Measurements from ENCODE around the gene CFHR1.
"Not testable (repeated sequence)": the region's sequence is repeated elsewhere in the genome, so short reads cannot be mapped to it uniquely, and the experiment has no call there.

Gene CFHR1

GRCh38 chr1:196819531-196819930, at the start of gene CFHR1:
Gene CFHR1 (plus strand): TSS chr1:196819731. CDS start chr1:196819845, 114 bp downstream.
- DNase-seq, result not testable (repeated sequence)

- not testable (repeated sequence) for DNase-seq
Observed at GRCh38 chr1:196769823-196770222, 49.7 kb upstream of the CFHR1 start.

GRCh38 chr1:196773713-196774112, 45.8 kb upstream of the CFHR1 start:
- no peak for DNase-seq

- DNase-seq, result no peak
Observed at GRCh38 chr1:196774175-196774574, 45.4 kb upstream of the CFHR1 start.

GRCh38 chr1:196774603-196775002, 44.9 kb upstream of the CFHR1 start, which contains the start of gene CFHR3:
Gene CFHR3 (plus strand): TSS chr1:196774840. CDS start chr1:196774887, 47 bp downstream.
- DNase-seq, result no peak

DNA sequence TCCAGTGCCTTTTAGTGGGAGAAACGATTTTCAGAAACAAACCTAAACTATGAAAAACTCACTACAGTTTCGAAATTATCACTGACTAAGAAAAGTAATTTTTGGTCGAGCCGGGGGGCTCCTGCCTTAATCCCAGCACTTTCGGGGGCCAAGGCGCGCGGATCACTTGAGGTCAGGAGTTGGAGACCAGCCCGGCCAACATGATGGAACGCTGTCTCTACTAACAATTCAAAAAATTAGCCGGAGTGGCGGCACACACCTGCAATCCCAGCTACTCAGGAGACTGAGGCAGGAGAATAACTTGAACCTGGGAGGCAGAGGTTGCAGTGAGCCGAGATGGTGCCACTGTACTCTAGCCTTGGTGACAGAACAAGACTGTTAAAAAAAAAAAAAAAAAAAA, 41.9 kb upstream of the CFHR1 start:
- no peak for DNase-seq

GRCh38 chr1:196779093-196779492, 40.4 kb upstream of the CFHR1 start:
- DNase-seq, result no peak

- not testable (repeated sequence) for DNase-seq
Observed at GRCh38 chr1:196791252-196791651, 28.3 kb upstream of the CFHR1 start.

DNA sequence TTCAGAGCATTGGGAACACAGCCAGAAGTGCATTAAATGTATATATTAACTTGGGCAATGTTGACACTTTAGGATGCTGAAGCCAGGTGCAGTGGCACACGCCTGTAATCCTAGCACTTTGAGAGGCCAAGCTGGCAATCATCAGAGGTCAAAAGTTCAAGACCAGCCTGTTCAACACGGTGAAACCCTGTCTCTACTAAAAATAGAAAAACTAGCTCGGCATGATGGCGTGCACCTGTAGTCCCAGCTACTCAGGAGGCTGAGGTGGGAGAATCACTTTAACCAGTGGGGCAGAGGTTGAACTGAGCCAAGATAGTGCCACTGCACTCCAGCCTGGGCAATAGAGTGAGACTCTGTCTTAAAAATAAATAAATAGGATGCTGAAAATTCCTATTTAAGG, 25.4 kb upstream of the CFHR1 start:
- DNase-seq, result not testable (repeated sequence)

DNA sequence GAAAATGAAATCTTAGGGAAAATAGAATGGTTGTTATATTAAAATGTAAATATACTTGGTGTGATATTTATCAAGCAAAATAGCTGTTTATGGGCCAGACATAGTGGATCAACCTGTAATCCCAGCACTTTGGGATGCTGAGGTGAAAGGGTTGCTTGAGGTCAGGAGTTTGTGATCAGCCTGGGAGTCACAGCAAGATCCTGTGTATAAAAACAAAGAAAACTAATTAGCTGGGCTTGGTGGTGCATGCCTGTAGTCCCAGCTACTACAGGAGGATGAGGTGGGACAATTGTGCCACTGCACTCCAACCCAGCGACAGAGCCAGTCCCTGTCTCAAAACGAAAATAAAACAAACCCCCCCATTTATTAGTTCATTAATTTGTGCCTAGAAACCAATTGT, 21.6 kb upstream of the CFHR1 start:
- no peak for DNase-seq

- DNase-seq, result not testable (repeated sequence)
Observed at GRCh38 chr1:196801920-196802319, 17.6 kb upstream of the CFHR1 start.

DNA sequence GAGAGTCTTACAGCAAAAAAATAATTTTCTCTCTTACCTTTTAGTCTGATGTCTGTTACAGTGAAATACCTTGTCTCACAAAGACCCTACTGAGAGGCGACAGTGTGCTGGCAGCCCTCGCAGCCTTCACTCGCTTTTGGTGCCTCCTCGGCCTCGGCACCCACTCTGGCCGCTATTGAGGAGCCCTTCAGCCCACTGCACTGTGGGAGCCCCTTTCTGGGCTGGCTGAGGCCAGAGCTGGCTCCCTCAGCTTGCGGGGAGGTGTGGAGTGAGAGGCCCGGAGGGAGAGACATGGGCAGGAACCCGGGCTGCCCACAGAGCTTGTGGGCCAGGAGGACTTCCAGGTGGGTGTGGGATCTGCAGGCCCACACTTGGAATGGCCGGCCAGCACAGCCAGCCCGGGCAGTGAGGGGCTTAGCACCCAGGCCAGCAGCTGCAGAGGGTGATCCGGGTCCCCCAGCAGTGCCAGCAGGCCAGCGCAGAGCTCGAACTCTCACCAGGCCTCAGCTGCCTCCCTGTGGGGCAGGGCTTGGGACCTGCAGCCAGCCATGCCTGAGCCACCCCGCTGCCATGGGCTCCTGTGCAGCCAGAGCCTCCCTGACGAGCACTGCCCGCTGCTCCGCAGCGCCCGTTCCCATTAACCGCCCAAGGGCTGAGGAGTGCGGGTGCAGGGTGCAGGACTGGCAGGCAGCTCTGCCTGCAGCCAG, 10.8 kb upstream of the CFHR1 start:
- DNase-seq, result no peak

DNA sequence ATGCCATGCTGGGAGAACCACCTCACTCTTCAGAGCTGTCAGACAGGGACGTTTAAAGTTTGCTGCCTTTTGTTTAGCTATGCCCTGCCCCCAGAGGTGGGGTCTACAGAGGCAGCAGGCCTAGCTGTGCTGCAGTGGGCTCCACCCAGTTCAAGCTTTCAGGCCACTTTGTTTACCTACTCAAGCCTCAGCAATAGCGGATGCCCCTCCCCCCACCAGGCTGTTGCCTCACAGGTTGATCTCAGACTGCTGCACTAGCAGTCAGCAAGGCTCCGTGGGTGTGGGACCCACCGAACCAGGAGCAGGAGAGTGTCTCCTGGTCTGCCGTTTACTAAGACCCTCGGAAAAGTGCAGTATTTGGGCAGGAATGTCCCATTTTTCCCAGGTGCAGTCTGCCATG, 2.1 kb upstream of the CFHR1 start:
- not testable (repeated sequence) for DNase-seq

- DNase-seq, result peak in 1 of 2 donors; percentile 4
Observed at GRCh38 chr1:196827860-196828259, 8.3 kb downstream of the CFHR1 start.

DNA sequence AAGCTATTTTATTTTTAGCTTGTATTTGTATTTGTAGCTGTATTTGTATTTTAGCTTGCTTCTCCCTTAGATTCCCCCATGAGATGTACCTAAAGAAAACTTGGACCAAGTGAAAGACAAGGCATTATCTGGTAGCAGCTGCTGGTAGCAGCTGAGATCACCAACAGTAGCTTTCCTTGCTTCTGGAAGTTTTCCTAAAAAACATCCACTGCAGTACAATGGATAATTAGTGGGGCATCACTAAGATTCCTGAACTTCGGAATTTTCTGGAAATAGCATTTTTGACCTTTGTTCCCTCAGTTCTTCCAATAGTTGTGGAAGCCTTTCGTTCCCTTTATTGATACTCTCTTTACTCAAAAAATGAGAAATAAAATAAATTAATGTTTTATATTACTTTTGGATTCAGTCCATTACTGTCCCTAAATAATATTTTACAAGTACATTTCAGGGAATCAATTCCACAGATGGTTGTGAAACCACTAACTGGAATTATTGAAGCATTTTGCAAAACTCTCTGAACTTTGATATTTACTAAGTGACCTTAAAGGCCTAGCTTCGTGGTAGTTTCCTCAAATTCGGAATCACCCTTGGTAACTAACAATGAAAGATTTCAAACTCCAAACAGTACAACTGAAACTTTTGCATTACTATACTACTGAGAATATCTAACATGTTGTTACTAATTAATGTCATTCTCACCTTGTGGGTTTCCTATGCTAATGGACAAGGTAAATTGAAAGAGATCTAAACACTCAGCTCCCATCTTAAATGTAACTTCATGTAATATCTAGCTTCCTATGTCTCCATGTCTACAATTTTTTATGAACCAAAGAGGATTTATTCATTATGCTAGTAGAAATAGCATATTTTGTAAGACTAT, 30.3 kb downstream of the CFHR1 start:
- not testable (repeated sequence) for DNase-seq

DNA sequence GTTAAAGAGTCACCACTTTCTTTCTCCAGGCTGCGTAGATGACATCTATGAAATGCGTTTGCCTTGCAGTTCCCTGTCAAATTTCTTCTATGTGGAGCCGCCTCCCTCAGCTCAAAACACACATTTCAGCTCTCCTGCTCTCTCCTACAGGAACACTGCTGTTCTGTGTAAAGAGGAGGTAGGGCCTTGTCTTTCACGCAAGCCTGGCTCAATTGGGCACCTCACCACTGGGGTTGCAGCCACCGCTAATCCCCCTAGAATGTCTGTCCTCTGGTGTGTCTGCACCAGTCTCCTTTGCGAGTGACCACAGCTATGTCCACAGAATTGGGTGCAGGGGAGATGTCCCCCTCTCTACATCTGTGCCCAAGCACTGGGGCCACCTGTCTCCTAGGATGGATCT, 36.5 kb downstream of the CFHR1 start:
- DNase-seq, result no peak

- no peak for DNase-seq
Observed at GRCh38 chr1:196857188-196857587, 37.7 kb downstream of the CFHR1 start.

DNA sequence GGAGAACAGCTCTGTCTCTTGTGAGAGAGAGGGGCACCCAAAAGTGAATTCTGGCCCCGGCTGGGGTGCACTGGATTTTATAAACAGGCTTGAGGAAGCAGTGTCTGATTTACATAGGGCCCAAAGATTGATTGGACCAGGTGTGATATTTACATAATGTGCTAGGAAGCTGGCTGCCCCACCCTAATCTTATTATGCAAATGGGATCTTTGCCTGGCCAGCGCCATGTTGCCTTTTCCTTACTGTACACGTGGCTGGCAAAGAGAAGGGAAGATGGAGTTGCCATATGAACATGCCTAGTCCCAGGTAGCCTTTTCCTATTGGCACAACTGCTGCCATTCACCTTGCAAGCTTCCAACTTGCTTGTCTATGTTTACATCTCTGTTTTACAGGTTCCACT, 39.3 kb downstream of the CFHR1 start:
- DNase-seq, result no peak

DNA sequence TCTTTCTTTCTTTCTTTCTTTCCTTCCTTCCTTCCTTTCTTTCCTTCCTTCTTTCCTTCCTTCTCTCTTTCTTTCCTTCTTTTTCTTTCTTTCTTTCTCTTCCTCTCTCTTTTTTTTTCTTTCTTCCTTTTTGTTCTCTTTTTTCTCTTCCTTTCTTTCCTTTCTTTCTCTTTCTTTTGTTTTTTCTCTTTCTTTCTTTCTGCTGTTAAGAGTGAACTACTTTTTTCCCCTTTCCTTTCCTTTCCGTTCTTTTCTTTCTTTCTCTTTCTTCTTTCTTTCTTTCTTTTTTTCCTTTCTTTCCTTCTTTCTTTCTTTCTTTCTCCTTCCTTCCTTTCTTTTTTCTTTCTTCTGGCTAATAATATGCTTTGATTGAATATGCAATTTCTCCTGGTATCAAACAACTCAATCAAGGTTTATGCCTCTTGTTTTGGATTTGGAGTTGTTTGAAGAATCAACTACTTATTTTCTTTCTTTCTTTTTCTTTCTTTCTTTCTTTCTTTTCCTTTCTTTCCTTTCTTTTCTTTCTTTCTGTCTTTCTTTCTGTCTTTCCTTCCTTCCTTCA, 40.9 kb downstream of the CFHR1 start:
- DNase-seq, result no peak

DNA sequence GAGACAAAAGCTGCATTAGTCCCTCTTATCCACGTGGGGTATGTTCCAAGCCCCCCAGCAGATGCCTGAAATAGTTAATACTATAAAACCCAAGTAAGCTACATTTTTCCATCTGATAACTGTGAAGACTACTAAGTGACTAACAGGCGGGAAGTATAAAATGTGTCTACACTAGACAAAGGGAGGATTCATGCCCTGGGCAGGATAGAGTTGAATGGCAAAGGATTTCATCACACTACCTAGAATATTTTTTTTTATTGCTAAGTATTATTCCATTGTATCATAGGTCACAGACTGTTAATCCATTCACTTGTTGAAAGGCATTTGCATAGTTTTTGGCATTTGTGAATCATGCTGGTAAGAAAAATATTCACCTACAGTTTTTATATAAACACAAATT, 41.9 kb downstream of the CFHR1 start:
- no peak for DNase-seq

DNA sequence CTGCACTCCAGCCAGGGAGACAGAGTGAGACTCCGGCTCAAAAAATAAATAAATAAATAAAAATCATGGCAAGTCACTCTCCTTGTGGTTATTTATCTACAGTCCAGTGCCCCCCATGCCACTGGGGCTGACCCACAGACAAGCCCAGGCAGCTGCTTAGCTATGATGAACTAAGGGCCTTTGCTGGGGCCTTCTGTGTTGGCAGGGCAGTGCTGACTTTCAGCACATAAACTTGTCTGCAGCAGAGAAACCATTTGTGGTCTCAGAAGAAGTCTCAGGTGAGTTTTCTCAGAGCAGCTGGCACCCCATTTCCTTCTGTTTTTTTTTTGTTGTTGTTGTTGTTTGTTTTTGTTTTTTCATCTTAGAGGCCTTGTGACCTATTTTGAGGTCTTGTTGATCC, 47.4 kb downstream of the CFHR1 start:
- DNase-seq, result no peak

- no peak for DNase-seq
Observed at GRCh38 chr1:196873385-196873784, 53.9 kb downstream of the CFHR1 start.

DNA sequence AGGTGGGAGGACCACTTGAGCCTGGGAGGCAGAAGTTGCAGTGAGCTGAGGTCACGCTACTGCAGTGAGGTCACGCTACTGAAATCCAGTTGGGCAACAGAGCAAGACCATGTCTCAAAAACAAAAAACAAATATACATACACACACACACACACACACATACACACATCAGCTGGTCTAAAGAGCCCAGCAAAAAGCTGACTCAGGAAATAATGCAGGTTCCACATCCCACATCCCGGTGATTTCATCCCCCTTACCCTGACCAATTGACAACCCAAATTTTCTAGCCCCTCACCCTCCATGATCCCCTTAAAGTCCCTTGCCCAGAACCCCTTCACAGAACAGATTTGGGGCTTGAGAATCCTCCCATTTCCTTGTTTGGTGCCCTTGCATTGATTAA, 56.4 kb downstream of the CFHR1 start:
- no peak for DNase-seq

DNA sequence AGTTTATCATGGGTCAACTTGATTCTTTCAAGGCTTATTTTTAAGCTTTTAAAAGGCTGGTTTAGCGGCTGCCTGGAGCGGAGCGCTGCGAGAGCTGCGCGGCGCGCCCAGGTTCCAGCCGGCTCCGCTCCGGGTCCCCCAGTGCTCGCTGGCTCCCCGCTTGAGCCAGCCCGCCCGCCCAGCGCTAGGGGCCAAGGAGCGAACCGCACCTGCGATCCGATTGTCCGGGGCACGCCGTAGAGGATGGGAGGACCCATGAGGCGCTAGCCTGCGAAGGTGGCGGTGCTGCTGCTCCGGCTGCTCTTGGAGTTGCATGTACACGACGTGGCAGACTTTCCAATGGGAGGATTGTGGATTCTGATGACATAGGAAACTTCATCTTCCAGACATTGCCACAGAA, 58.4 kb downstream of the CFHR1 start:
- no peak for DNase-seq

Measured in CD4-positive, alpha-beta T cell treated with Interleukin-4 for 1 hour (primary cell).